Neural cell (in vitro differentiated cells): ENCODE results near the gene CFAP299.

Source experiments
- CTCF ChIP-seq: fragments of 450-650 bp; IDR thresholded peaks from 2 replicates; pipeline ENCODE4 v1.5.1; 2014; ENCODE audit warnings: antibody characterized with exemption, mild to moderate bottlenecking, moderate library complexity; ENCODE audit not compliant: poor library complexity, severe bottlenecking
- EP300 ChIP-seq: fragments of 450-650 bp; conservative IDR thresholded peaks from 2 replicates; pipeline ENCODE4 v1.6.1; 2014; ENCODE audit warnings: antibody characterized with exemption, mild to moderate bottlenecking, moderate library complexity; ENCODE audit not compliant: poor library complexity, severe bottlenecking
- EZH2 ChIP-seq: fragments of 200-600, 300-800 bp; shearing (Covaris generic), sonication (generic); IDR thresholded peaks from 2 replicates; pipeline ENCODE4 v1.6.1; 2014; ENCODE audit warnings: antibody characterized with exemption, low read length, borderline replicate concordance, mild to moderate bottlenecking; ENCODE audit not compliant: insufficient read depth, poor library complexity, severe bottlenecking
- POLR2AphosphoS5 ChIP-seq: IDR thresholded peaks from 2 replicates; pipeline ENCODE4 v1.6.1; 2012
- RAD21 ChIP-seq: fragments of 450-650 bp; conservative IDR thresholded peaks from 2 replicates; pipeline ENCODE4 v1.6.1; 2014; ENCODE audit warnings: antibody characterized with exemption, mild to moderate bottlenecking, moderate library complexity
- REST ChIP-seq: IDR thresholded peaks from 2 replicates; pipeline ENCODE4 v1.6.1; 2012; ENCODE audit warnings: borderline replicate concordance
- SMC3 ChIP-seq: fragments of 450-650 bp; conservative IDR thresholded peaks from 2 replicates; pipeline ENCODE4 v1.6.1; 2014; ENCODE audit warnings: antibody characterized with exemption, mild to moderate bottlenecking, moderate library complexity; ENCODE audit not compliant: poor library complexity

GRCh38 chr4:80340036-80340435, 4.5 kb downstream of the CFAP299 start:
- TF ChIP-seq REST (no peak), EZH2 (no peak), CTCF (no peak), SMC3 (no peak), EP300 (no peak), RAD21 (no peak), POLR2AphosphoS5 (no peak)
